CD4-positive, alpha-beta T cell treated with Interleukin-4 for 1 hour (primary cell): ENCODE measurements around the gene SUPV3L1.
"Not testable (repeated sequence)": the region's sequence is repeated elsewhere in the genome, so short reads cannot be mapped to it uniquely, and the experiment has no call there.

Experiments
- DNase-seq, 2 donors: peaks; one replicate each; pipeline ENCODE4 v3.0.0-alpha.2; 2020 to 2022

SUPV3L1 gene

GRCh38 chr10:69232736-69233480 is 52.9 kb downstream of the SUPV3L1 start:
- peak; percentile 34 to 56 for DNase-seq

- DNase-seq, result no peak
These were observed 54.4 kb downstream of the SUPV3L1 start for GRCh38 chr10:69234447-69234846.

- DNase-seq, result peak; percentile 83 to 84
These were observed 57.6 kb downstream of the SUPV3L1 start for GRCh38 chr10:69237528-69238159.

GRCh38 chr10:69239136-69239535 is 59.1 kb downstream of the SUPV3L1 start:
- DNase-seq, result no peak

- no peak for DNase-seq
These were observed 59.9 kb downstream of the SUPV3L1 start for GRCh38 chr10:69239816-69240434.

- DNase-seq, result no peak
These were observed 60.4 kb downstream of the SUPV3L1 start for GRCh38 chr10:69240455-69240854.

GRCh38 chr10:69241575-69241974 is 61.5 kb downstream of the SUPV3L1 start:
- DNase-seq, result no peak

GRCh38 chr10:69242040-69242851 is 62.2 kb downstream of the SUPV3L1 start:
- DNase-seq, result no peak

GRCh38 chr10:69242852-69243212 is 62.8 kb downstream of the SUPV3L1 start:
- no peak for DNase-seq

GRCh38 chr10:69243817-69244216 is 63.8 kb downstream of the SUPV3L1 start:
- DNase-seq, result no peak

- DNase-seq, result no peak
These were observed 66.0 kb downstream of the SUPV3L1 start for GRCh38 chr10:69246036-69246435.

GRCh38 chr10:69246581-69247312 is 66.7 kb downstream of the SUPV3L1 start:
- no peak for DNase-seq

GRCh38 chr10:69247313-69247710 is 67.3 kb downstream of the SUPV3L1 start:
- no peak for DNase-seq

GRCh38 chr10:69248117-69248730 is 68.2 kb downstream of the SUPV3L1 start:
- DNase-seq, result no peak

GRCh38 chr10:69250041-69250440 is 70.0 kb downstream of the SUPV3L1 start:
- DNase-seq, result no peak

- DNase-seq, result not testable (repeated sequence)
These were observed 71.4 kb downstream of the SUPV3L1 start for GRCh38 chr10:69251417-69251816.

- no peak for DNase-seq
These were observed 73.1 kb downstream of the SUPV3L1 start for GRCh38 chr10:69253171-69253570.

- no peak for DNase-seq
These were observed 74.8 kb downstream of the SUPV3L1 start for GRCh38 chr10:69254877-69255276.
